Measurements from ENCODE around the gene MAP2K4.
"Not testable (repeated sequence)": the region's sequence is repeated elsewhere in the genome, so short reads cannot be mapped to it uniquely, and the experiment has no call there.

MAP2K4 gene

DNA sequence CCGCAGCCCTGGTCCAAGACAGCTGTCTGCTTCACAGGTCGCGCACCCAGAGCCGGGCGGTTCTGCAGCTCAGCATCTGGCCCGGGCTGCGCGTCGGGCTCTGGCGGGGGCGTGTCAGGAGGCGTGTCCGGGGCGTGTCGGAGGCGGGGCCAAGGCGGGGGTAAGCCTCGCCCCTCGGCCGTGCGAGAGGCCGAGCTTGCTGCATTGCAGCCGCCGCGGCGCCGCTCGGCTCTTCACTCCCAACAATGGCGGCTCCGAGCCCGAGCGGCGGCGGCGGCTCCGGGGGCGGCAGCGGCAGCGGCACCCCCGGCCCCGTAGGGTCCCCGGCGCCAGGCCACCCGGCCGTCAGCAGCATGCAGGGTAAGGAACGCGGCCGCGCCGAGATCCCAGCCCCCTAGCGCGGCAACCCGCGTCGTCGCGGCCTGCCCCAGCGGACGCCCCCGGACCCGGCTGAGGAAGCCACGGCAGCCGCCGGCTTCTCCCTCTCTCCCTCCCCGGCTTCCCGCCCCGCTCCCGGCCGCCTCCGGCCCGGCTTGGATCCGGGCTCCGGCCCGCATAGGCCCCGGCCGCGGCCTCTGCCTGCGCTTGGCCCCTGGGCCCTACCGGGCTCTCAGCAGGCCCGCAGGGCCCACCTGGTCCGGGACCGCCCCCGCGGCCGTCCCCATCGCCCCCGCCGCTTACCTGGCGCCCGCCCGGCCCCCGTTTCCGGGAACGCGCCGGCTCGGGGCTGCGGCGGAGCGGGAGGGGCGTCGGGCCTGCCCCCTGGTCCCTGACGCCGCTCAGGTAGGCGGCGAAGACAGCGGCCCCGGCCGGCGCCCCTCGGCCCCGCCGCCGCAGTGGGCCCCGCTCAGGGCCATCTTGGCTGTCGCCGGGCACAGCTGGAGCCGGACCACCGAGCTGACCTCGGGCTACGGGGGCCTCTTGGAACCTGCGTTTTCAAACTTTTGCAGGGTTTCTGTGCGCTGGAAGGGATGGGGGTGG is at the start of gene MAP2K4:
Gene MAP2K4 (plus strand): TSS at position 236 of the 981 bp plus-strand sequence. CDS start 10 bp downstream, at position 246.
- in situ Hi-C loops (cut with HindIII; ENCODE audit: low sequenced_read_pairs) = loop anchor here (5.0 kb wide), 1 partner anchor 41 kb away; no protein-coding TSS in a partner anchor

DNA sequence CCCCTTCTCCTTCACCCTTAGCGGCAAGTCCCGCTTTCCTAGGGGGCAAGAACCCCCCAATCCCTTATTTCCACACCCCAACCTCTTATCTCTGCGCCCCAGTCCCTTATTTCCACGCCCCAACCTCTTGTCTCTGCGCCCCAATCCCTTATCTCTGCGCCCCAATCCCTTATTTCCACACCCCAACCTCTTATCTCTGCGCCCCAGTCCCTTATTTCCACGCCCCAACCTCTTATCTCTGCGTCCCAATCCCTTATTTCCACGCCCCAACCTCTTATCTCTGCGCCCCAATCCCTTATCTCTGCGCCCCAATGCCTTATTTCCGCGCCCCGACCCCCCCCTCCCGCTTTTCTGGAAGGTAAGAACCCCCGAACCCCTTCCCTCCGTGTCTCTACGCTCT is 47.9 kb upstream of the MAP2K4 start:
- in situ Hi-C loops (cut with HindIII; ENCODE audit: low sequenced_read_pairs) = not testable (repeated sequence)

DNA sequence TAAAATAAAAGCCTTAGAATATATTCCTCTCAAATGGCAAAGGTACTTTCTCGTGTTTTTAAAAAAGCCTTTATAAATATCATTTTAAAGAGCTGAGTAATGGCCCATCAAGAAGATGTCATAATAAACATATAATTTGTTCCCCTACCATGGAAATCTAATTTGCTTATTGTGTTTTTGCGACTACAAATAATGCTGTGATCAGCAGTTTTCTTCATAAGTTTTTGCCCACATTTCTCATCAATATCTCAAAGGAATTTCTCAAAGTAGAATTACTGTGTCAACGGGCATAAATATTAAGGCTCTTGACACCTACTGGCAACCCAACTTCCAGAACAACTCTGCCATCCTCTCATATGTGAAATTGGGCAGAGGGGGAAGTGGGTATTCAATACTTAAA is 40.9 kb upstream of the MAP2K4 start:
- in situ Hi-C loops (cut with HindIII; ENCODE audit: low sequenced_read_pairs) = no loop called here

DNA sequence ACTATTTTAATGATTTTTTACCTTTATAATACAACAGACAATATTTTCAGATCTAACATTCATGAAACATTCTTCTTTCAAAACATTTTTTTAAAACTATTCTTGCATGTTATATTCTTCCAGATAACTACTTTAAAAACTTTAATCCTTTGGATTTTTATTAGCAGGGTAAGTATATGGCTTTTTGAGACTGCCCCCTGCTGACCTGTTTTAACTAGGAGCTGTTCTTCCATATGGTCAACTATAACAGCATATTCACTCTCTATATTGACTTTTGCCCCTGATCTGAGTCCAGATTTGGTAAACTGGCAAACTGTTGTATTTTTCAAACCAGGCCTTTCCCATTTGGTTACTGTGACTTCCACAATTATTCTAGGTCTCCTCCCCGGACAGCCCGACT is 39.9 kb upstream of the MAP2K4 start:
- in situ Hi-C loops (cut with HindIII; ENCODE audit: low sequenced_read_pairs) = no loop called here

DNA sequence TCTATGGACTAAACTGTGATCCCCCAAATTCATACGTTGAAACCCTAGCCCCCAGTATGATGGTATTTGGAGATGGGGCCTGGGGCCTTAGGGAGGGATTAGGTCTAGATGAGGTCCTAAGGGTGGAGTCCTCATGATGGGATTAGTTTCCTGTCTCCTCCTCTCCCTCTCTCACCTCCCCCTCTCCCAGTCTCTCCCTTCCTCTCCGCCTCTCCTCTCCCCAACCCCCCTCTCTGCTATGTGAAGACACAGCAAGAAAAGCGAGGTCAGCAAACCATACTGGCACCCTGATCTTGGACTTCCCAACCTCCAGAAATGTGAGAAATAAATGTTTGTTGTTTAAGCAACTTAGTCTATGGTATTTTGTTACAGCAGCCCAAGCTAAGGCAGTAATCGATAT is 38.8 kb upstream of the MAP2K4 start:
- in situ Hi-C loops (cut with HindIII; ENCODE audit: low sequenced_read_pairs) = no loop called here

DNA sequence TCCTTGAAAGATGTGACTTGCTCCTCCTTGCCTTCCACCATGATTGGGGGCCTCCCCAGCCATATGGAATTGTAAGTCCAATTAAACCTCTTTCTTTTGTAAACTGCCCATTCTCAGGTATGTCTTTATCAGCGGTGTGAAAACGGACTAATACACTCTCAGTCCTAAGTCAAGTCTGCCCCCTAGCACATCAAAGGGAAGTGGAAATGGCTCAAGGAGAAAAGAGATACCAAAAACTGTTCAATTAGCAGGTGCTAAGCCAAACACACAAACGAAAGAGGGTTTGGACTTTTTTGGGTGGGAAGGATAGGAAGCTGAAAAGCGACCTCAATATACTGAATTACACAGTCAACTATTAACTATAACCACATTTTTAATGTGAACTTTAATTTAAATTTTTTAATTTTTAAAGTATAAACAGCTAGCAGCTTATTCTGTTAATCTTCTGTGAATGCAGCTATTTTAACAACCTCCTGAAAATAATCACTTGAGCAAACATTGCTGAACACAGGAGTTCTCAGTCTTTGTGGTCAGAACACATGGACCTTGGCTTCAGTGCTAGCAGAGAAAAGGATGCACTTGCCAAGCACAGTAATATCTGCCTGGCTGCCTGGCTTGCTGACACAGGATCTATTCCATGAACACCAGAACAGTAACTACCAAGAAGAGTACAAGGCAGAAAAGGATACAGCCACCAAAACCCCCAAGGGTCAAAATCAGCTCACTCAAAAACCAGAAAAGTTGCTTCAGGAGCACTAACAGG is 34.3 kb upstream of the MAP2K4 start:
- in situ Hi-C loops (cut with HindIII; ENCODE audit: low sequenced_read_pairs) = no loop called here

DNA sequence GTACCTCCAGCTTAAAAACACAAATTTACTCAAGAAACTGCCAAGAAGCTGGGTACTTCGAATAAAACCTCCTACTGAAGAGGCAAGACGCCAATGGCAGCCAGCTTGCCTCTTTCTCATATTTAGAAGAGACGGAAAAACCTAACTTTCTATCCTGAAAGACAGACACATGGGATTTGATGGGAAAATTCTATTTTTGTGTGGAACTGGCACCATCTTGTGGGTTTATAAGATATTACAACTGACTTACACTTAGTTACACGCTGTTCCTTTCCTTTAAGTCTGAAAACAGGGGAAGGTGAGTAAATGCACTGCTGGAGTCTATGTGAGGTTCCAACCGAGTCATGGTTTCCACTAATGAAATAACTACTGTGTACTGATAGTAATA is 33.7 kb upstream of the MAP2K4 start:
- in situ Hi-C loops (cut with HindIII; ENCODE audit: low sequenced_read_pairs) = no loop called here

DNA sequence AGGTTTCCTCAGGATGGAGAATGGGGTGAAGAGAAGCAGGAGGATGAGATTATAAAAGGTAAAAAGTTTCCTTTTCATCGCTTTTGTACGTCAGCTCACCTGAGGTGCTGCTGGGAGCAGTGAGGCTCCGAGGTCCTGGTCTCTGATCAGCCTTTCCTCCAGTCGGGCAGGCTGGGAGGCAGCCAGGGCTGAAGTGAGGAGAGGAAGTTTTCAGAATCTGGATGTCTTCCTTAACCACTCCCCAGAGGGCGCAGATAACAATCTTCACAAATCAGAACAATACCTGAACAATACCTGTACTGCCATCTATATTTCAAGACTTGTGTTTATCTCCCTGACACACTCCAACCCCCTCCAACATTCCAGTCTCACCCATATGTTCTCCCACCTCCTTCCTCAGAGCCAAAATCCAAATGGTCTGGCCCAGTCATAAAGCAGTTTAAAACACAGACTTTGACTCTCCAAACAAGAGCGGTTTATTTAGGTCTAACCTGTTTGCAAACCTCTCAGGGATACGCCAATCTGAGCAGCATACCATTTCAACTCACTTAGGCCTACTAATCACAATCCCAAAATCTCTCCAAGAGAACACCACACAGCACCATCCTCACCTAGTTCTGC is 30.2 kb upstream of the MAP2K4 start:
- in situ Hi-C loops (cut with HindIII; ENCODE audit: low sequenced_read_pairs) = no loop called here

DNA sequence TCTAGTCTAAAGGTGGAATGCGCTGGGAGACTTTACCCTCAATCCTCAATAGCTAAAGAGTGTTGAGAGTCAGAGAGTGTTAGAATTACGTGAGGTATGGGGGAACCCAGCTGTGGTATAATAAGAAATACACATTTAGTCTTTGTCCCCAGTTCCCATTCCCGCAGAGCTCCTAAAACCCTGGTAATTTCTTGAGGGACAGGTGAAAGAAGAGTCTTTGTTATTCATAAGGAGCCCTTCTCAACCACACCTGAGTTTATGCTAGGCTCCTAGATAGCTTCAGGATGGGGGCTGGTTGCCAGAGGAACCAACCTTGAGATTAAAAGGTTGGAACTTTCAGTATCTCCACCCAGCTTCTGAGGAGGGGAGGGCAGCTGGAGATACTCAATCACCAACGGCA is 29.2 kb upstream of the MAP2K4 start:
- in situ Hi-C loops (cut with HindIII; ENCODE audit: low sequenced_read_pairs) = no loop called here

DNA sequence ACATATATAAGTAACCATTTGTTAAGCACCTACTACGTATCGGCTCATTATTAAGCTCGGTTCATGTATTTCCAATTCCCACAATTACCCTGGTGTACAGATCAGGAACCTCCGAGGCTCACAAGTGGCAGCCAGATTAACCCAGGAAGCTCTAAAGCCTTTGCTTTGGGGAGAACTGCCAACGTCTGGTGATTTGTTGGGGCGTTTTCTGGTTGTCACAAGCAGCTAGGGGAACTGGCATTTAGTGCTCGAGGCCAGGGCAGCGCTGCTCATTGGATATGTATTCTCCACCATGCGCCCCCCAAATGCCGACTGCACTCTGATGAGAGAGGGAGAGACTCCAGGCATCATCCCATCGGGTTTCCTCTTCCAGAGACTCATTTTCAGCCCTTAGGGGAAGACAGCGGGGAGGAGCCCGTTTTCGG is 23.9 kb upstream of the MAP2K4 start:
- in situ Hi-C loops (cut with HindIII; ENCODE audit: low sequenced_read_pairs) = no loop called here

DNA sequence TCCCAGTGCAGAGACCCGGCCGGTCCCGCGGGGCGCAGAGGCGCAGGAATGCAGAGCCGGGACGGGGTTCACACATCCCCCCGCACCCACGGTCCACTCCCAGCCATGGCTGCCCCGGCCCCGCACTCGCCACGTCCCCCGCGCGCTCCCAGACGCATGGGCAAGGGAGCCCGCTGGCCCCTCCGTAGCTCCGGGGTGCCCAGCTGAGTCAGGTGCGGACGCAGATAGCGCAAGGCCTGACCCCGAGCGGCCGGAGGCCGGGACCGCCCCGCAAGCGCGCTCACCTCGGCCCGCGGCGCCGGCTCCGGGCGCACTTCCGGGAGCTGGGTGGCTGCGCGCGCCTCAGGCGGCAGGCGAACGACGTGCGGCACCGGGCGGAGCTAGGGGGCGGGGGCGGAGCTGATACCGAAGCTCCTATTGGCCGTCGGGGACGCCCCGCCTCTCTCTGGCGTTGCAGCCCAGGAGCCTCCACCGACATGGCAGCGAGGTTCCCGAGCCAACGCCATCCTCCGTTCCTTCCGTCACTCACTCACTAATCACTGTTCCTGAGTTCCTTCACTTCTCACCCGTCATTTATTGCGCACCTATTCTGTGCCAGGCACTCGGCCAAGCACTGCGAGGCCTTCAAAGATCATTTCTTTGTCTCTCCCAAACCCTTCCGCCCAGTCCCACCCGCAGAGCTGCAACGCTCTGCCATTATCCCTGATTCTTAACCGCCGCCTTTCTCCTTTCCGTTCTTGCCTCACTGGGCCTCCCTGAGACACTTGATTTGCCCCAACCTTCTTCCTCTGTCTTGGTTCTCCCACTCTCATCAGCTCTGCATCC is 23.3 kb upstream of the MAP2K4 start, which contains the start of gene ZNF18:
Gene ZNF18 (minus strand): TSS at position 329 of the 825 bp plus-strand sequence. CDS start 4,646 bp downstream, outside the sequence.
- in situ Hi-C loops (cut with HindIII; ENCODE audit: low sequenced_read_pairs) = no loop called here

DNA sequence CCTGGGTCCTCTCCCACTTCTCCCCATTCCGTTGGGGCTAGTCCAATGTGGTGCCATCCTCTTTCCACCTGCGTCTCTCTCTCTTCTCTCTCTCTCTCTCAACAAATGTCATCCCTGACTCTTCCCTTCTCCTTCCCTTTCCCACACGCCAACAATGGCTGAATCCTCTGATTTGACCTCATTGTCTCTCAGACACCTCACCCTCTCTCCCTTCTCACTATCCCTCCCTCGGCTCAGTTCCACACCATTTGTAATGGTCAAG is 22.8 kb upstream of the MAP2K4 start:
- in situ Hi-C loops (cut with HindIII; ENCODE audit: low sequenced_read_pairs) = no loop called here

DNA sequence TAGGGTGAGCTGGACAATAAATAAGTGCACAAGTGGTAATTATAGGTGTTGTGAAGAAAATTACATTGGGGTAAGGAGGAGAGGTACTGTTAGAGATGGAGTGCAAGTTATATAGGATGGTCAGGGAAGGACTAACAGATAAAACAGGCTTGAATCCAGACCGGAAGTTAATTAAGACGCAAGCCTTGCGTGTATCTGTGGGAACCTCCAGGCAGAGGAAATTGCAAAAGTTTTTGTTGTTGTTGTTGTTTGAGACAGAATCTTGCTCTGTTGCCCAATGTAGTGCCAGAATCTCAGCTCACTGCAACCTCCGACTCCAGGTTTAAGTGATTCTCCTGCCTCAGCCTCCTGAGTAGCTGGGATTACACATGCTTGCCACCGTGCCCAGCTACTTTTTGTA is 21.0 kb upstream of the MAP2K4 start:
- in situ Hi-C loops (cut with HindIII; ENCODE audit: low sequenced_read_pairs) = no loop called here

DNA sequence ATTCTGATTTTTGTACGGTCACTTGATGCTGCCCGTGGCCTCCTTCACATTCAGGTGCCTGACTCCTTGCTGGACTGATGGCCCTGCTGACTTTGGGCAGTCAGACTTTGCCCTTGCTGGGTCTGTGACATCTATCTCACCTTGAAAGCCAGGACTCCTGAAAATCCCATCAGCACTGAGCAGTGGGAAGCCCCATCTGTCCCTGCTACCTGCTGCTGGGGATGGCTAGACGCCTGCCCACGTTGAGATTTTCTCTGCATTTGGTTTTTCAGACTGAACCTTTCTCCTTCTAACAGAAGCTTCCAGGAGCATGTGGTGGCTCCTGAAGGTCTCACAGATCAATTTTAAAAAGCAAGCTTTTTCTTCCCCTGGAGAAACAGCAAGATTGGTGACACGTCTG is 13.2 kb upstream of the MAP2K4 start:
- in situ Hi-C loops (cut with HindIII; ENCODE audit: low sequenced_read_pairs) = no loop called here

DNA sequence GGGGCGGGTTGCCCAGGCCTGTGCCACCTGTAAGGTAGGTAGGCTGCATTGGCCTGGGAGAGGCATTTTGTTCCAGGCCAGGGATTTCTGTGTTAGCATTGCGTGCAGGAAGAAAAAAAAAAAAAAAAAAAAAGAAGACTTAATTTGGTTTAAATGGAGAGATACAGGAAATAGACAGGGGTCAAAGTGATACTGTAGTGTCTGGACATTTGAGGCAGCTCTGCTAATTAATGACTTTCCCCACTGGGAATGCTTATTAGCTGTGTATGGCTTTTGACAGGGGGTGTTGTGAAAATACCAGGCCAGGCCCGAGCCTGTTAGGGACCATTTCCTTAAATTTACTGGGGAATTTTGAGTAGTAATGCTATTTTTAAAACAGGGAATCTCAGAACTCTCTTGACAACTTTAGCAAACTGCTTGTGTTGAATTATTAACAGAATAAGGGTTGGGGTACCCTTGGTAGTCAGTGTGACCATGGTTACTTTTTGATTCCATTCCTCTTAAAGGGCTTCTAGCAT is 1.0 kb downstream of the MAP2K4 start:
- in situ Hi-C loops (cut with HindIII; ENCODE audit: low sequenced_read_pairs) = loop anchor here (5.0 kb wide), 1 partner anchor 41 kb away; no protein-coding TSS in a partner anchor

DNA sequence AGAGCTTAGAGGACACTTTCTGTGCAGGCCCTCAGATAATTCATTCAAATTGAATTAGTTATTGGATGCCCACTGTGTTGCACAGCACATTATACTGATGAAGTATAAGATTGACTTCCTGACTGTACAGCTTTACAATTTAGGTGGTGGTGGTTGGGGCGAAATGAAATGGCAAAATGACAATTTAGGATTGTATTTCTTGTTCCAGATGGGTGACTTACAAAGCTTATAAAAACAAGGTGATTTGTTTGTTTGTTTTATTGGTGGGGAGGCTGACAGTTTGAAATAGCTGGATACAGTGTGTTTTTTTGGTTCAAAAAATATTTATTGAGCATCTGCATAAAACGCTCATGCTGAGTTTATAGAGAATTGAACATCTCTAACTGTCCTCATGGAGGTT is 1.6 kb downstream of the MAP2K4 start:
- in situ Hi-C loops (cut with HindIII; ENCODE audit: low sequenced_read_pairs) = loop anchor here (5.0 kb wide), 1 partner anchor 40 kb away; no protein-coding TSS in a partner anchor

DNA sequence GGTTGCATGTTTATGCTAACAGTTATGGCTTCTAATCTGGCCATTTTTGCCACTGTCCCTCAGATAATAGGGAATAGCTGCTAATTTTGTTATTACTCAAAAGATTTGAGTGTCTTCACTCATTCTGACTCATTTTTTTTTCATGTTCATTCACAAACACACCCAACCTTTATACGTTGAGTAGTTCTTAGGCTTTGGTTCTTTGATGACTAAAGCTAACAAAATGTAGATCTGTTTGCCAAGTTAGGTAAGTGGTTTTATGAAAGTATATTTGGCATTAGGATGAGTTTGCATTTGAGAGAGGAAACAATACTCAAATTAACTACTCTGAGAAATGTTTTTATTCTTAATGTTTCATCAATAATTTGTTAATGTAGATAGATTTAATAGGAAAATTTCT is 3.6 kb downstream of the MAP2K4 start:
- in situ Hi-C loops (cut with HindIII; ENCODE audit: low sequenced_read_pairs) = loop anchor here (5.0 kb wide), 1 partner anchor 38 kb away; no protein-coding TSS in a partner anchor

DNA sequence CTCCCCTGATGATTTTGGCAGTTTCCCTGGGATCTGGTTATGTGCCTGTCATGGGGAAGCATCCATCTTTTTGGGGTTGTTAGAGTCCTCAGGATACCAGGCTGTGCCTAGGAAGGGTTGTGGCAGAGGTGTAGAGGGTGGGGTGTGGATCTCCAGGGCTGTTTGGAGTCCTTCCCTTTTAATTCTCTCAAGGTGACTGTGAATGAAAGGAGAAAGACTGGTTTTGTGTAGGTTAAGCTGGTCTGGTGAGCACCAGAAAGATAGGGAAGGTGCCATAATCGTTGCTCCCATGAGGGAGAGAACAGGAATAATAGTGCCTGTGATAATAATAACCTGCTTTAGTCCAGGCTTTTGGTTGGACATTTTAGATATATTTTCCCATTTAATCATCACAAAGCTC is 7.0 kb downstream of the MAP2K4 start:
- in situ Hi-C loops (cut with HindIII; ENCODE audit: low sequenced_read_pairs) = no loop called here

DNA sequence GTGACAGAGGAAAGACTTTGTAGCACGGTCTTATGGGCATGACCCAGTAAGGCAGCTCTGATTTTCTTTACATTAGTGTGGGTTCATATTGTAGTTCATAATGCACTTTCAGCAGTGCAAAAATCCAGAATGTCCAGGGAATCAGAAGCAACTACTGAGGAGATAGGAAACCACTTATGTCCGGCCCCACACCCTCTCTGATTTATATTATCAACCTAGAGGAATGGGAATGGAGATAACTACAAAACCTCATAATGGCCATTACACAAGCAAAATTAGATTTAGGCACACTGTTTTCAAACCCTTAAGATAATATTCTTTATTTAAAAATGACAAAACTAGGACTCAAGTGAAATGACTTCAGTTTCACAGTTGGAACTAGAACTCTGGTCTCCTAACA is 7.9 kb downstream of the MAP2K4 start:
- in situ Hi-C loops (cut with HindIII; ENCODE audit: low sequenced_read_pairs) = no loop called here

DNA sequence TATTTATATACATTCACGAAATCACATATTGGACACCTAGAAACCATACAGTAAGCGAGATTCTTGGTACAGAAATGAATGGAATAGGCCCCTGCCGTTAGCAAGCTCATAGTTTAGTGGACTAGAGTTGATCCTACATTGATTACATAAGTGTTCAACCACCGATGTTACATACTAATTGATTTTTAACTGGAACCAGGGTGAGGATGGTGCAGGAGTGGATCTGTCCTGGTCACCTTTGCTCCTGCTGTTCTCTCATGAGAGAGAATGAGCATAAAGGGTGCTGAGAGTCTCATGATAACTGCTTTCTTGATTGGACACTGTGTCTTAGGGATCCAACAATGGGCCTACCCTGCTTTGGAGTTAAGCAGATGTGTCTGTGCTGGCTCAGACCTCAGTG is 13.9 kb downstream of the MAP2K4 start:
- in situ Hi-C loops (cut with HindIII; ENCODE audit: low sequenced_read_pairs) = no loop called here

All from endothelial cell of hepatic sinusoid (primary cell).